ENCODE data around the gene HOOK1. TPM values are rescaled to one million over a fixed set of nuclear protein-coding genes. Genes with fewer than 3 reads are reported as not detected.

The HOOK1 gene
- total and polyA plus RNA-seq, 2 donors (not counting 3 experiments of a cell fraction or from before 2014, with no cell fraction given), result not detected

- no peaks in the 10 kb centered on the region for H3K9me1 ChIP-seq (replicated peaks; ENCODE audit: control insufficient read depth, extremely low read depth, insufficient read depth, low read length)
- no peaks in the 10 kb centered on the region for H4K20me1 ChIP-seq (replicated peaks; ENCODE audit: control insufficient read depth, extremely low read depth, insufficient read depth, low read length)
- H3K36me3 ChIP-seq (ENCODE audit: control insufficient read depth in 2 of 2, extremely low read depth in 1 of 2, insufficient read depth in 2 of 2, low read length in 2 of 2), result no peaks in the 10 kb centered on the region
- no TSS peak for BruUV-seq (replicated peaks)
- no peak for TF ChIP-seq MAX (IDR thresholded peaks at IDR 0.05; ENCODE audit: insufficient read depth, insufficient read length)
- no peak for TF ChIP-seq EZH2 (IDR thresholded peaks at IDR 0.05; ENCODE audit: borderline replicate concordance, low read depth, low read length, severe bottlenecking)
- no peak for TF ChIP-seq CTCF (IDR thresholded peaks at IDR 0.05; ENCODE audit: extremely low read depth in 1 of 2, insufficient read depth in 1 of 2, low read depth in 1 of 2, low read length in 2 of 2)
- TF ChIP-seq POLR2AphosphoS5 (IDR thresholded peaks at IDR 0.05; ENCODE audit: insufficient read depth, low read depth, low read length), result no peak
- TF ChIP-seq GATA2 (IDR thresholded peaks at IDR 0.05; ENCODE audit: insufficient read depth, insufficient read length, low read depth, low read length), result no peak
- TF ChIP-seq FOS (IDR thresholded peaks at IDR 0.05; ENCODE audit: borderline replicate concordance, insufficient read depth, low read length), result no peak
- TF ChIP-seq POLR2A (IDR thresholded peaks at IDR 0.05; ENCODE audit: low read depth, low read length), result no peak
- TF ChIP-seq MYC (IDR thresholded peaks at IDR 0.05; ENCODE audit: low read depth, low read length), result no peak
- TF ChIP-seq JUN (IDR thresholded peaks at IDR 0.05; ENCODE audit: borderline replicate concordance, insufficient read depth, insufficient read length, low read depth), result no peak
- H3K27ac ChIP-seq (ENCODE audit: insufficient read depth, low read depth, low read length), result no peak overlapping the region
- H3K4me2 ChIP-seq (ENCODE audit: insufficient read depth, low read length), result no peak overlapping the region
- no peak overlapping the region for H3K4me3 ChIP-seq (replicated peaks in 1 of 3; ENCODE audit: insufficient read depth in 1 of 3, low read depth in 1 of 3, low read length in 3 of 3)
- intact Hi-C loops (cut with micrococcal nuclease) (no loop called here), dilution Hi-C loops (cut with MboI; ENCODE audit: extremely low pct_ligation_motif_present, low sequenced_read_pairs) (no loop called here)
- DNase-seq (ENCODE audit: low read depth, low spot score), result no peak
- H3K79me2 ChIP-seq (ENCODE audit: control insufficient read depth, insufficient read depth, low read length), result no peaks in the 10 kb centered on the region
- no peak overlapping the region for H3K9ac ChIP-seq (replicated peaks; ENCODE audit: extremely low read depth, insufficient read depth, low read length)
- no peaks in the 10 kb centered on the region for H3K9me3 ChIP-seq (replicated peaks; ENCODE audit: control insufficient read depth, insufficient read depth, low read length)
- CTCF ChIA-PET, result interaction anchor here (1.2 kb wide), 1 partner anchor 91 kb away, joined by 3 read pairs; no protein-coding TSS in a partner anchor
- H3K4me1 ChIP-seq (ENCODE audit: control insufficient read depth, extremely low read depth, insufficient read depth, low read length), result no peaks in the 10 kb centered on the region
- POLR2A ChIA-PET, result no interaction called here
- no peak for FAIRE-seq
- H2AFZ ChIP-seq (ENCODE audit: low read depth, low read length), result no peak overlapping the region
- H3K27me3 ChIP-seq (ENCODE audit: control insufficient read depth in 2 of 2, insufficient read depth in 2 of 2, low read length in 2 of 2), result peaks cover 0 to 1% of the 10 kb centered on the region in 2 experiments
Observed at GRCh38 chr1:59856725-59857338, 42.1 kb downstream of the HOOK1 start.

Measured in endothelial cell of umbilical vein (primary cell).